Stomach (tissue), 9 donors: ENCODE data around the gene TMEM242. TPM values are rescaled to one million over a fixed set of nuclear protein-coding genes. Genes with fewer than 3 reads are reported as not detected.

Source experiments
- DNase-seq, 2 donors: peaks; one replicate each; pipeline versions ENCODE4 v3.0.0 to v3.0.0-alpha.2; 2013 to 2019
- H3K27ac ChIP-seq, 5 donors: fragments of 200-600 bp in 4 of 5; sonication (generic) in 4 of 5; one replicate each; pipeline ENCODE4 v1.5.1; 2013 to 2019; ENCODE audit warnings: mild to moderate bottlenecking in 1 of 5, moderate library complexity in 1 of 5
- H3K27me3 ChIP-seq, 3 donors: fragments of 200-600 bp; sonication (generic); one replicate each; pipeline ENCODE4 v1.5.1; 2017 to 2019; ENCODE audit warnings: mixed run types in 1 of 3
- H3K36me3 ChIP-seq, 4 donors: fragments of 200-600 bp; sonication (generic); 1 replicate in 3 of 4; 2 replicates in 1 of 4; pipeline ENCODE4 v1.5.1; 2016 to 2019
- H3K4me1 ChIP-seq, 4 donors: fragments of 200-600 bp; sonication (generic); one replicate each; pipeline ENCODE4 v1.5.1; 2016 to 2019
- H3K4me3 ChIP-seq, 4 donors: fragments of 200-600 bp; sonication (generic) in 3 of 4; one replicate each; pipeline ENCODE4 v1.5.1; 2016 to 2019; ENCODE audit warnings: mild to moderate bottlenecking in 1 of 4
- H3K9me3 ChIP-seq, 4 donors: fragments of 200-600 bp; sonication (generic); one replicate each; pipeline ENCODE4 v1.5.1; 2016 to 2019
- CTCF ChIP-seq, 7 experiments: fragments of 450-650 bp in 4 of 7; fragments of 200-600 bp in 3 of 7; sonication (generic) in 3 of 7; IDR thresholded peaks; one replicate each; pipeline ENCODE4 v1.5.1; 2016 to 2019; ENCODE audit warnings: antibody characterized with exemption in 7 of 7, control low read depth in 2 of 7, mild to moderate bottlenecking in 1 of 7
- EP300 ChIP-seq: sonication (generic); formaldehyde crosslinking; IDR thresholded peaks from one replicate; pipeline ENCODE4 v1.6.1; 2017; ENCODE audit warnings: antibody characterized with exemption
- POLR2A ChIP-seq, 4 donors: fragments of 450-650 bp; IDR thresholded peaks; one replicate each; pipeline ENCODE4 v1.6.1; 2016; ENCODE audit warnings: antibody characterized with exemption in 4 of 4, control low read depth in 2 of 4, mild to moderate bottlenecking in 1 of 4, moderate library complexity in 1 of 4
- POLR2AphosphoS5 ChIP-seq, 3 donors: sonication (generic); formaldehyde crosslinking; IDR thresholded peaks; one replicate each; pipeline ENCODE4 v1.6.1; 2016; ENCODE audit warnings: antibody characterized with exemption in 3 of 3
- WGBS, 5 donors: extraction: QIAGEN DNeasy Blood & Tissue Kit in 3 of 5; methylation state at CpG; one replicate each; pipeline versions ENCODE4 v1.1.5 to v1.1.7; 2013 to 2018; 5-methylcytosine and 5-hydroxymethylcytosine counted together
- intact Hi-C: fragments of 100-400 bp; cut with DNase I; formaldehyde crosslinking; loops from one replicate; pipeline ENCODE4 v1.15.1; 2023; ENCODE audit warnings: low total_unique reads
- polyA plus RNA-seq, 3 donors: library from polyadenylated mRNA; stranded (reverse); fragments of 200-250 nt; gene quantifications; one replicate each; pipeline ENCODE4 v1.2.3, GENCODE V29; 2013
- total RNA-seq, 5 donors: library from RNA; depleted of rRNA; stranded (reverse); fragments of >200 nt; gene quantifications; one replicate each; pipeline versions ENCODE4 v1.1.0 to v1.2.3, GENCODE V29; 2014 to 2016
- donor health status: healthy with polysubstance abuse.
- donor health status: Bipolar disorder and iron deficiency.
- donor health status: healthy.

TMEM242 gene
- total and polyA plus RNA-seq, 8 donors, result 0.87 to 13.8 (median 4.4) TPM; not detected in 1

- Histone ChIP-seq H3K4me3 (no peak overlapping the region), H3K9me3 (no peaks in the 10 kb centered on the region), H3K27ac (no peak overlapping the region), H3K27me3 (no peaks in the 10 kb centered on the region), H3K4me1 (peaks cover 12 to 23% (median 15%) of the 10 kb centered on the region in 4 donors), H3K36me3 (no peaks in the 10 kb centered on the region)
- DNase-seq, result no peak
- intact Hi-C loops, result no loop called here
- WGBS, 5 donors, result 81 to 94% (median 89%) methylated on average over 4 to 7 of the region's 7 CpGs
- no peak for TF ChIP-seq CTCF (IDR thresholded peaks at IDR 0.05)
- no peak for TF ChIP-seq EP300
- TF ChIP-seq POLR2AphosphoS5 (IDR thresholded peaks at IDR 0.05), result no peak
- TF ChIP-seq POLR2A (IDR thresholded peaks at IDR 0.05), result no peak
These were observed 55.7 kb downstream of the TMEM242 start for GRCh38 chr6:157267654-157268053.

- 86 to 90% (median 89%) methylated on average over 16 to 18 of the region's 18 CpGs for WGBS, 5 donors
- Histone ChIP-seq H3K27ac (no peak overlapping the region), H3K4me1 (peaks cover 12 to 23% (median 15%) of the 10 kb centered on the region in 4 donors), H3K36me3 (no peaks in the 10 kb centered on the region), H3K27me3 (no peaks in the 10 kb centered on the region), H3K9me3 (no peaks in the 10 kb centered on the region), H3K4me3 (no peak overlapping the region)
- TF ChIP-seq POLR2AphosphoS5 (IDR thresholded peaks at IDR 0.05), result no peak
- no peak for DNase-seq
- intact Hi-C loops, result no loop called here
These were observed 56.2 kb downstream of the TMEM242 start for GRCh38 chr6:157267109-157267611.

- DNase-seq, result no peak
- Histone ChIP-seq H3K4me3 (no peak overlapping the region), H3K9me3 (no peaks in the 10 kb centered on the region), H3K4me1 (peaks cover 12 to 23% (median 15%) of the 10 kb centered on the region in 4 donors), H3K27ac (no peak overlapping the region), H3K27me3 (no peaks in the 10 kb centered on the region), H3K36me3 (no peaks in the 10 kb centered on the region)
- intact Hi-C loops, result no loop called here
- 93 to 95% (median 94%) methylated on average over 20 of the region's 20 CpGs for WGBS, 5 donors
- TF ChIP-seq POLR2AphosphoS5 (IDR thresholded peaks at IDR 0.05), result no peak
These were observed 56.8 kb downstream of the TMEM242 start for GRCh38 chr6:157266274-157267101.

- no peaks in the 10 kb centered on the region for H3K9me3 ChIP-seq
- 64 to 95% (median 80%) methylated on average over 6 of the region's 6 CpGs for WGBS, 5 donors
- intact Hi-C loops, result no loop called here
- no peaks in the 10 kb centered on the region for H3K36me3 ChIP-seq
- H3K27ac ChIP-seq, result no peak overlapping the region
- H3K4me3 ChIP-seq, result no peak overlapping the region
- H3K27me3 ChIP-seq, result no peaks in the 10 kb centered on the region
- H3K4me1 ChIP-seq, result peaks cover 12 to 23% (median 15%) of the 10 kb centered on the region in 4 donors
- TF ChIP-seq POLR2A (IDR thresholded peaks at IDR 0.05) (no peak), POLR2AphosphoS5 (IDR thresholded peaks at IDR 0.05) (no peak), EP300 (no peak), CTCF (IDR thresholded peaks at IDR 0.05) (no peak)
- no peak for DNase-seq
These were observed 57.7 kb downstream of the TMEM242 start for GRCh38 chr6:157265635-157266034.

- no peak for DNase-seq
- 76 to 91% (median 83%) methylated on average over 10 to 11 of the region's 11 CpGs for WGBS, 5 donors
- no peak overlapping the region for H3K4me3 ChIP-seq
- peaks cover 12 to 23% (median 15%) of the 10 kb centered on the region in 4 donors for H3K4me1 ChIP-seq
- no peaks in the 10 kb centered on the region for H3K9me3 ChIP-seq
- H3K27me3 ChIP-seq, result no peaks in the 10 kb centered on the region
- no peak overlapping the region for H3K27ac ChIP-seq
- TF ChIP-seq EP300 (no peak), POLR2A (IDR thresholded peaks at IDR 0.05) (no peak), CTCF (IDR thresholded peaks at IDR 0.05) (no peak), POLR2AphosphoS5 (IDR thresholded peaks at IDR 0.05) (no peak)
- no peaks in the 10 kb centered on the region for H3K36me3 ChIP-seq
- intact Hi-C loops, result no loop called here
These were observed 58.1 kb downstream of the TMEM242 start for GRCh38 chr6:157265186-157265585.
